SK-N-SH (cell line): ENCODE measurements around the gene TMPRSS9. TPM values are rescaled to one million over a fixed set of nuclear protein-coding genes. Genes with fewer than 3 reads are reported as not detected.

Experiments
- CTCF ChIA-PET: fragments of 300-600, 350-600 bp; formaldehyde crosslinking; extraction: SDS; loops from one replicate; lab custom pipeline; 2021; lab: Yijun Ruan, JAX
- POLR2A ChIA-PET: fragments of 350-600 bp; sonication (Branson Sonifier 250); formaldehyde crosslinking; extraction: SDS; loops from one replicate; lab custom pipeline; 2020; ENCODE audit warnings: antibody characterized with exemption, inconsistent platforms; lab: Yijun Ruan, JAX
- DNase-seq: peaks from one replicate; pipeline ENCODE4 v3.0.0; 2012
- H2AFZ ChIP-seq: fragments of 200-600 bp; sonication (generic); 2 replicates; pipeline ENCODE4 v1.8.1; 2016; ENCODE audit warnings: antibody characterized with exemption, mild to moderate bottlenecking, low read depth
- H3F3A ChIP-seq: fragments of 200-600 bp; sonication (generic); replicated peaks from 2 replicates; pipeline ENCODE3; 2016; ENCODE audit warnings: antibody characterized with exemption, mild to moderate bottlenecking; ENCODE audit not compliant: insufficient read depth
- H3K27ac ChIP-seq, 2 experiments: fragments of 200-500 bp in 1 of 2; fragments of 200-600 bp in 1 of 2; sonication (Bioruptor generic) in 1 of 2; sonication (generic), shearing (Covaris generic) in 1 of 2; 2 replicates each; pipeline versions ENCODE4 v1.5.1 to v1.6.1; 2014 to 2016; ENCODE audit warnings: low read depth in 2 of 2, inconsistent platforms in 1 of 2, low read length in 1 of 2, mild to moderate bottlenecking in 1 of 2, mixed read lengths in 1 of 2
- H3K27me3 ChIP-seq: fragments of 200-600 bp; sonication (generic), shearing (Covaris generic); 2 replicates; pipeline ENCODE4 v1.6.1; 2016; ENCODE audit warnings: mixed run types; ENCODE audit not compliant: insufficient read depth
- H3K36me3 ChIP-seq, 2 experiments: fragments of 200-500 bp in 1 of 2; fragments of 200-600 bp in 1 of 2; sonication (Bioruptor generic) in 1 of 2; sonication (generic) in 1 of 2; replicated peaks in 1 of 2; 2 replicates each; pipeline versions ENCODE3 to v1.5.1; 2014 to 2016; ENCODE audit warnings: low read length in 1 of 2, mild to moderate bottlenecking in 1 of 2; ENCODE audit not compliant: insufficient read depth in 2 of 2, control insufficient read depth in 1 of 2
- H3K4me1 ChIP-seq, 2 experiments: fragments of 200-500 bp in 1 of 2; fragments of 200-600 bp in 1 of 2; sonication (Bioruptor generic) in 1 of 2; sonication (generic), shearing (Covaris generic) in 1 of 2; 2 replicates each; pipeline versions ENCODE4 v1.5.1 to v1.6.1; 2014 to 2016; ENCODE audit warnings: low read depth in 1 of 2, low read length in 1 of 2, mixed run types in 1 of 2; ENCODE audit not compliant: insufficient read depth in 2 of 2, control insufficient read depth in 1 of 2
- H3K4me2 ChIP-seq: fragments of 200-600 bp; sonication (generic), shearing (Covaris generic); 2 replicates; pipeline ENCODE4 v1.6.1; 2017; ENCODE audit warnings: mixed run types
- H3K4me3 ChIP-seq, 2 experiments: fragments of 200-500 bp in 1 of 2; fragments of 200-600 bp in 1 of 2; sonication (Bioruptor generic) in 1 of 2; sonication (generic), shearing (Covaris generic) in 1 of 2; 2 replicates each; pipeline versions ENCODE4 v1.5.1 to v1.8.1; 2014 to 2016; ENCODE audit warnings: low read depth in 2 of 2, inconsistent platforms in 1 of 2, low read length in 1 of 2, mild to moderate bottlenecking in 1 of 2, mixed read lengths in 1 of 2, moderate library complexity in 1 of 2
- H3K79me2 ChIP-seq: fragments of 200-600 bp; sonication (generic); 2 replicates; pipeline ENCODE4 v1.8.1; 2017; ENCODE audit warnings: mild to moderate bottlenecking; ENCODE audit not compliant: insufficient read depth
- H3K9ac ChIP-seq: fragments of 200-600 bp; sonication (generic); 2 replicates; pipeline ENCODE4 v1.6.1; 2017; ENCODE audit warnings: mixed run types
- H3K9me2 ChIP-seq: fragments of 200-600 bp; sonication (generic); 2 replicates; pipeline ENCODE4 v1.6.1; 2017; ENCODE audit warnings: mixed run types
- H3K9me3 ChIP-seq: fragments of 200-600 bp; sonication (generic); 2 replicates; pipeline ENCODE4 v1.6.1; 2017; ENCODE audit warnings: mixed run types, mild to moderate bottlenecking, moderate library complexity
- H4K20me1 ChIP-seq: fragments of 200-600 bp; sonication (generic); 2 replicates; pipeline ENCODE4 v1.6.1; 2017; ENCODE audit warnings: mild to moderate bottlenecking, mixed run types; ENCODE audit not compliant: insufficient read depth
- EZH2phosphoT487 ChIP-seq: fragments of 200-600 bp; sonication (generic); IDR thresholded peaks from 2 replicates; pipeline ENCODE4 v1.6.1; 2017; ENCODE audit warnings: low read depth, mixed run types, mild to moderate bottlenecking, antibody characterized with exemption, moderate library complexity, borderline replicate concordance
- FOSL2 ChIP-seq: IDR thresholded peaks from 2 replicates; pipeline ENCODE4 v1.4.0; 2012; ENCODE audit warnings: low read depth, mild to moderate bottlenecking, moderate library complexity, borderline replicate concordance
- FOXJ3 ChIP-seq: sonication (generic); formaldehyde crosslinking; IDR thresholded peaks from 2 replicates; pipeline ENCODE4 v1.5.1; 2020; ENCODE audit warnings: mild to moderate bottlenecking, missing genetic modification reagents
- GABPA ChIP-seq: IDR thresholded peaks from 2 replicates; pipeline ENCODE4 v1.4.0; 2012; ENCODE audit warnings: low read depth, mild to moderate bottlenecking
- GATA2 ChIP-seq: sonication (generic); formaldehyde crosslinking; IDR thresholded peaks from 2 replicates; pipeline ENCODE4 v1.5.0; 2020; ENCODE audit warnings: mild to moderate bottlenecking, missing genetic modification reagents
- JUND ChIP-seq: IDR thresholded peaks from 2 replicates; pipeline ENCODE4 v1.4.0; 2012
- MEF2A ChIP-seq: IDR thresholded peaks from 2 replicates; pipeline ENCODE4 v1.4.0; 2012; ENCODE audit warnings: low read depth, borderline replicate concordance
- NFIC ChIP-seq: IDR thresholded peaks from 2 replicates; pipeline ENCODE4 v1.4.0; 2012; ENCODE audit warnings: borderline replicate concordance
- NRF1 ChIP-seq: IDR thresholded peaks from 2 replicates; pipeline ENCODE4 v1.6.1; 2012; ENCODE audit warnings: low read depth, mild to moderate bottlenecking, low read length
- REST ChIP-seq: IDR thresholded peaks from 2 replicates; pipeline ENCODE4 v1.6.1; 2012; ENCODE audit warnings: mild to moderate bottlenecking, low read depth, low read length, moderate library complexity
- SIN3A ChIP-seq: IDR thresholded peaks from 2 replicates; pipeline ENCODE4 v1.6.1; 2012; ENCODE audit warnings: low read depth, mild to moderate bottlenecking, low read length, moderate library complexity, borderline replicate concordance
- SMC3 ChIP-seq: IDR thresholded peaks from 2 replicates; pipeline ENCODE4 v1.6.1; 2012; ENCODE audit warnings: low read depth, low read length, improper control_type of control experiment
- TAF1 ChIP-seq: IDR thresholded peaks from 2 replicates; pipeline ENCODE4 v1.6.1; 2012; ENCODE audit warnings: low read depth, mild to moderate bottlenecking, low read length, moderate library complexity, borderline replicate concordance
- TEAD4 ChIP-seq: IDR thresholded peaks from 2 replicates; pipeline ENCODE4 v1.4.0; 2012; ENCODE audit warnings: mild to moderate bottlenecking, borderline replicate concordance; ENCODE audit not compliant: insufficient read depth
- USF2 ChIP-seq: fragments of 150-350 bp; IDR thresholded peaks from 2 replicates; pipeline ENCODE4 v1.6.1; 2017; ENCODE audit warnings: antibody characterized with exemption, low read length, low read depth, borderline replicate concordance
- ZBTB33 ChIP-seq: IDR thresholded peaks from 2 replicates; pipeline ENCODE4 v1.4.0; 2012; ENCODE audit warnings: low read depth, borderline replicate concordance
- WGBS: methylation state at CpG from one replicate; pipeline ENCODE4 v1.1.6; 2017; ENCODE audit warnings: low lambda C conversion rate; 5-methylcytosine and 5-hydroxymethylcytosine counted together
- polyA plus RNA-seq, 3 experiments: library from polyadenylated mRNA; depleted of rRNA; stranded (reverse); fragments of >200 nt; gene quantifications; 2 replicates each; pipeline ENCODE4 v1.2.3, GENCODE V29; 2012

Gene TMPRSS9
- polyA plus RNA-seq, 1 of the 3 experiments (the other 2 are of a cell fraction), result not detected

- H3K27me3 ChIP-seq, result no peaks in the 10 kb centered on the region
- 94% methylated on average over 13 of the region's 37 CpGs for WGBS
- TF ChIP-seq REST (no peak), FOSL2 (no peak), GABPA (no peak), EZH2phosphoT487 (no peak), MEF2A (no peak), TAF1 (no peak), NRF1 (no peak), GATA2 (CRISPR knock-in tag) (no peak), TEAD4 (no peak), USF2 (no peak), FOXJ3 (CRISPR knock-in tag) (no peak), NFIC (no peak), SMC3 (no peak), SIN3A (no peak), JUND (no peak), ZBTB33 (no peak)
- TF ChIP-seq, all 33 proteins: peak for 0
- DNase-seq, result no peak
- Histone ChIP-seq H4K20me1 (peaks cover 6% of the 10 kb centered on the region), H3K4me3 (no peak overlapping the region), H3K4me2 (no peak overlapping the region), H3K27ac (no peak overlapping the region), H3K36me3 (peaks cover 3 to 32% of the 10 kb centered on the region in 2 experiments), H3K9me3 (no peaks in the 10 kb centered on the region), H3K9ac (no peak overlapping the region), H2AFZ (no peak overlapping the region), H3F3A (peaks cover 15% of the 10 kb centered on the region), H3K4me1 (peaks cover 7 to 10% of the 10 kb centered on the region in 2 experiments; a peak in 1 of 4 replicates), H3K9me2 (no peaks in the 10 kb centered on the region), H3K79me2 (peaks cover 13% of the 10 kb centered on the region)
- ChIA-PET CTCF (no interaction called here), POLR2A (interaction anchor here (1.3 kb wide), 1 partner anchor 11 kb away, joined by 3 read pairs; no protein-coding TSS in a partner anchor)
These were observed 71.4 kb downstream of the TMPRSS9 start for GRCh38 chr19:2431318-2432055.
